T-helper 2 cell (primary cell): Measurements from ENCODE around the gene GRIFIN.

Source experiments
- DNase-seq, 5 experiments: peaks; one replicate each; pipeline versions ENCODE4 v3.0.0 to v3.0.0-alpha.2; 2012 to 2022

The GRIFIN gene

DNA sequence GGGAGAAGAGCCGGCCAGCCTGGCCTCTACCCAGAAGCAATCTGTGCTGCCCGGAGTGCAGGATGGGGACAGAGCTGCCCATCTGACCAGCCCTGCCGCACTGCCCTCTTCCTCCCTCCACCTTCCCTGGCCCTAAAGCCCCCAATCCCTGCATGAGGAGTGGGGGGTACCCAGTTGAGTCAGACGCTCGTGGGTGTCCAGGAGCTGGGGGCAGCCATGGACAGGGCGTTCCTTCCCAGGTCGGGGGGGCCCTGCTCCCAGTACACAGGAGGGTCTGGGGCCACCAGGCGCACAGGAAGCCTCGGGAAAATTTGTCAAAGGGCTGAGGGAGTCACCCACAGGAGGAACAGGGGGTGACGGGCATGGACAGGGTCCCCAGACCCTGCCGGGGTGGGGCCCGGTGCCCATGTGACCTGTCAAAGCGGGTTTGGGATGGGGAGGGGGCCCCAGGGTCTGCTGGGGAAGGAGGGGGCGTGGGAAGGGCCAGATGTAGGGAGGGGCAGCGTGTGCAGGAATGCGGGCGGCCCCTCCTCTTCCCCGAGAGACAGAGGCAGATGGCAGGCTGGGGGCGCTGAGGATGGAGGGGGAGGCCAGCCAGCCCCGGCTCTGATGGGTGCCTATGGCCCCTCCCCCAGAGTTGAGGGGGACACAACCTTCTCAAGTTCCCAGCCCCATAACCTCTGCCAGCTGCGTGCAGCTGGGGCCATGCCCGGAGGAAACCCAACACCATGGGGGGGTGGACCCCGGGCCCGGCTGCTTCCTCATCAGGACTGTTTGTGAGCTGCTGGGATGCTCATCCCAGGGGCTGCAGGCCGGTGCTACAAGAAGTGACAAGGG, 21.5 kb upstream of the GRIFIN start:
- DNase-seq, result no peak

DNA sequence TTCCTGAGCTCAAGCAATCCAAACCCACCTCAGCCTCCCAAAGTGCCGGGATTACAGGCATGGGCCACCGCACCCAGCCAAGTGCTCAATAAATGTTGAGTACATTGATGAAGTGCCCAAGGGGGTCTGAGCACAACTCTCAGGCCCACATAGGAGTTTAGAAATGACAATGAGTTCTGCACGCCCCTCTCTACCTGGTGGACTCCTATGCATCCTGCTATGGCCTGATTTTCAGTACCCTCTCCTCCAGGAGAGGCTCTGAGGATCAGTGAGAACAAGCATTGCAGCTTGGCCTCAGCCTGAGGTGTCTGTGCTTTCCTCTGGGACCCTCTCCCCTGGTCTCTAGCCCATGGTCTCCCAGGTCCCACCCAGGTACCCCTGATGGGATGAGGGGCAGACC, 20.9 kb upstream of the GRIFIN start:
- DNase-seq, result no peak

DNA sequence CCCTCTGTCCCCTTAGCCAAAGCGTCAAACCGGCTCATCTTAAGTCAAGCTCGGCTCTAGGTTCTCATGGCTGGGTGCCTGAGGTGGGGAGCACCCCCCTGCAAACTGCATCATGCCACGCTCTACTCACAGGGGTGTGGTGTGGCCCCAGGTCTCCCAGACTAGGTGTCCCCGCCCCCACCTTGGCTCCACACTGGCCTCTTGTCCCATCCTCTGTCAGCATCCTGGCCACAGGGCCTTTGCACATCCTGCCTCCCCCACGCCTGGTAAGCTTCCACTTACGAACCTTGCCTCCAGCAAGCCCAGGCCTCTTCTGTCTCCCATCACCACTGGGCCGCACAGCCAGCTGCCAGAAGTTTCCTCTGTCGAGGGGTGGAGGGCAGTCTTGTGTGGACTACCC, 20.2 kb upstream of the GRIFIN start:
- no peak for DNase-seq

DNA sequence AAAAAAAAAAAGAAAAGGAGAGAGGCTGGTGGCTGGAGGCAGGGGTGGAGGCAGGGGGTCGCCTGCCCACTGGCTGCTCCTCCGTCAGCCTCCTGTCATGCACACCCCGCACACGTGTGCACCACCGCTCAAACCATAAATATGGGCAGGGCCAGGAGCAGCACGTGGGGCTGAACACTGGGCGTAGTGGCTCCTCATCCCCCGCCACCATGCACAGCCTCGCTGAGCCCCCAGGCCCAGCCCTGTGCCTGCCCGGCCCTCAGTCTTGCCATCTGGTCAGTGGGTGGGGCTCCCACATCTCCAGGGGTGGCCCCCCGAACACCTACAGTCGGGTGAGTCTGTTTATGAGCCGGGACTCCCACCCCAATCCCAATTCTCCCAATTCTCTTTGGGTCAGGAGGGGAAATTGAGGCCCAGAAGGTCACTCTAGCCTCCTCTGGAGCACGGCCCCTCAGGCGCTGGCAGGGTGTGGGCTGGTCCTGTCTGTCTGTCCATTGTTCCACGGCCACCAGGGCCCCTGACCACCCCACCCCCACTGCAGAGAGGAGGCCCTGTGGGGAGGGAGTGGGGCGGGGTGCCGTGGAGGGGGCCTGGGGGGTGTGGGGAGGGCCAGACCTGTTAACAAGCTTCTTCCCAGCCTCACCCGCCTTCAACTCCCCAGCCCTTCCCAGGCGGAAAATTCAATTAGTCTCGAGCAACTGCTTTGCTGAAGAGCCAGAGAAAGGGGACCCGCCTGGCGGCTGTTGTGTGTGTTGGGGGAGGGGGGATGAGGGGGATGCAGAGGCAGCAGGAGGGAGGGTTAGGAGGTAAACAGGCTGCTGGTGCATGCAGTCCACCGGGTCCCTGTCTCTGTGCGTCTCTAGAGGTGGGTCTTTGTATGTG, 19.5 kb upstream of the GRIFIN start:
- DNase-seq, result no peak

DNA sequence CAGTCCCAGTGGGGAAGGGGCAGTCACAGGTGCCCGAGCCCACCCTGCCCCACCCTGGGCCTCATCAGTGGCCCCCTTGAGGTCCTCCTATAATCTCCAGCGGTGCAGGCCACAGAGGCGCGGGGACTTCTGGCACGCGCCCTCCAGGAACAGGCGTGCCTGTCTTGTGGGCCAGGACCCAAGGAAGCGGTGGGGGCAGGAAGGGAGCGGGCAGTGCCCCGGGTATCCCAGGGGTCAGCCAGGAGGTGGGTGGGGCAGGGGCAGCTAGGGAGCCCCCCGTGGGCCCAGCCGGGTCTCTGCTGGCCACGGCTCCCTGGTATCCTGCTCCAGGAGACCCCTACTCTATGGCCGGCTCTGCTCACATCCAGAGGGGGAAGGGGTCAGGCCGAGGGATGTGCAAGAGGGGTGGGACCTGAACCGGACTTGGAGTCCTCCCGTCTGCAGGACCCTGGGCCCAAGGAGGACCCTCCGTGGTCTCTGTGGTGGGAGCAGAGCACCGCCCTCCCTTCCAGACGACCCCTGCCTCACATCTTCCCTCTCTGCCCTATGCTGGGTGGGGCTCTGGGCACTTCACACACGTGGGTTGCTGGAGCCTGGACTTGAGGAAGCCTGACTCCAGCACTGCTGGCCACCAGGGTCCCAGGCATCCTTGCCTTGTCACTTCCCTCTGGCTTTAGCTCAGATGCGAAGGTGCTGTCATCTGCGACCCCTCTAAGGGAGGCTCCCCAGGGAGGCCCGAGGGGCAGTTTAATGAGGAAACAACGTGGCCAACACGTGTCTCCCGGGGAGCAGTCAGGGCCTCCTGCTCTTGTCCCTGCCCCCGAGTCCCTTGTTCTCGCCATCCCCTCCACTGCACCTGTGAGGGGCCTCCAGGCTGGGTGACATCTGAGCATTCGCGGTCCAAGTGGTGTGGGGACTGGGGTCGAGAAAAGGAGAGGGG, 18.3 kb upstream of the GRIFIN start:
- no peak for DNase-seq

DNA sequence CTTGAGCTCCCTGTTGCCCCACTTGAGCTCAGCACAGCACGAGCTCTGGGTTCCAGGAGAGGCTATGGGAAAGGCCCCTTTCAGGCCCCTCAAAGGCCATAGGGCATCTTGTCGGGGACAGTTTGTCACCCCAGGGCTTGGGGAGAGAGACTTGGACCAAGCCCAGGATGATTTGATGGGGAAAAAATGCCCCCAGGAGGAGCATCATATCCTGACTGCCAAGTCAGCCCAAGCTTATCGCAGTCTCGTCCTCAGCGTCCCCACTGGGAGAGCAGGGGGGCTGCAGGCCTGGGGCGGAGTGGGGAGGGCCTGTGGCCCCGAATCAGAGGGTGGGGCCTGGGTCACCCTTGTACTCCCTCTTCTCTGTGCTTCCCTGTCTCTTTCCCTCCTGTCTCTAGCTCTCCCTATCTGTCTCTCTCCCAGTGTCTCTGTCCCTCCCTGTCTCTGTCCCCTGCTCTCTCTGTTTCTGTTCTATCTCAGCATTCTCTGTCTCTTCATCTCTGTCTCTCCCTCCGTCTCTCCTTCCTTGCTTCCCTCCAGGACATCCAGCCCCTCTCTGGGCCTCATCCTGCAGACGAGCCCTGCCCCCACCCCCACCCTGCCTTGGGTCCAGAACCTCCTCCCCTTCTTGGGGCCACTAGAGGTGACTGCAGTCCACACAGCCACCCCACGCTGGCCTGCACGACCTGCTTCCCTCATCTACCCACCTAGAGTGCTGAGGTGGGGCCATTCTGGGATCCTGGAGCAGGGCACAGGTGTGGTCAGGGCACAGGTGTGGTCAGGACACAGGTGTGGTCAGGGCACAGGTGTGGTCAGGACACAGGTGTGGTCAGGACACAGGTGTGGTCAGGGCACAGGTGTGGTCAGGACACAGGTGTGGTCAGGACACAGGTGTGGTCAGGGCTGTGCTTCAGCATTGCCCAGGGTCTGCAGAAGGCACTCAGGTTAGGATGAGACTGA, 17.3 kb upstream of the GRIFIN start:
- no peak for DNase-seq

DNA sequence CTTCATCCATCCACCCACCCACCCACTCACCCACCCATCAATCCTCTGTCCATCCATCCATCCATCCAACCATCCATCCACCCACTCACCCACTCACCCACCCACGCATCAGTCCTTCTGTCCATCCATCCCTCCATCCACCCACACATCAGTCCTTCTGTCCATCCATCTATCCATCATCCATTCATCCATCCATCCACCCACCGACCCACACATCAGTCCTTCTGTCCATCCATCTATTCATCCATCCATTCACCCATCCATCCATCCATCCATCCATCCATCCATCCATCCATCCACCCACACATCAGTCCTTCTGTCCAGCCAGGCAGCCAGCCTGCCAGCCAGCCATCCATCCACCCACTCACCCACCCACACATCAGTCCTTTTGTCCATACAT, 15.8 kb upstream of the GRIFIN start:
- no peak for DNase-seq

DNA sequence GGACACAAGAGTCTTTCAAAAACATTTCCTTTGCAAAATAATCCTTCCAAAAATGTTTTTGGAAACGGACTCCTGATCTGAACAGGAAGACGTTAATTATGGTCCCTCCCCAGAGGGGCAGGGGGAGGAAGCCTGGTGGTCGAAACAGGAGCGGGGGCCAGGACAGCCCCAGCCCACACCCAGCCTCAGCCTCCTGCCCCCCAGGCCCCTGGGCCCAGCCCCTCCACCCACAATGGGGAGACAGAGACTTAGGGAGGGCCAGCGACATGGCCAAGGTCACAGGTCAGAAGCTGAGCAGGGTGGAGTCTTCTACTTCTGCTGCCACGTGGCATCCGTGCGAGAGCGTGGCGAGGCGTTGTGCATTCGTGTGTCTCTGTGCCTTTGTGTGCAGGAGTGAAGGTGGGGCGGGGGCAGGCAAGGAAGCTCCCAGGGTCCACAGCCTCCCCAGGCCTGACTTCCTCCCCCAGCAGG, 14.0 kb upstream of the GRIFIN start:
- DNase-seq, result no peak

DNA sequence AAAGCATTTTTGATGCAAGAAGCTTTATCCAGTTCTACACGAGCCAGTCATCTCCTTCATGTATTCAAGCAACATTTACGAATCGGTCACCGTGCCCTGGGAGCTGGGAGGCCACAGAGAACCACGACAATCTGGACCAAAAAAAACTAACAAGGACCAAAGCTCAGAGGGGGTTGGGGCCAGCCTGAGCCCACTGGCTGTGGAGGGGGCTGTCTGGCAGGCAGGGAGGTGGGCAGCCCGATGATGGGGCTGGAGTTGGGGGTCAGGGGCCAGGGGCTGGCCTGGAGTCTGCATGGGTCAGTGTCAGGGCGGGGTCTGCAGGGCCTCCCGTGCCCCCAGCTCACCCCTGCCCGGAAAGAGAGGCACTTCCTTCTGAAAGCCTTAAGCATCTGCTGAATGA, 12.5 kb upstream of the GRIFIN start:
- DNase-seq, result no peak

DNA sequence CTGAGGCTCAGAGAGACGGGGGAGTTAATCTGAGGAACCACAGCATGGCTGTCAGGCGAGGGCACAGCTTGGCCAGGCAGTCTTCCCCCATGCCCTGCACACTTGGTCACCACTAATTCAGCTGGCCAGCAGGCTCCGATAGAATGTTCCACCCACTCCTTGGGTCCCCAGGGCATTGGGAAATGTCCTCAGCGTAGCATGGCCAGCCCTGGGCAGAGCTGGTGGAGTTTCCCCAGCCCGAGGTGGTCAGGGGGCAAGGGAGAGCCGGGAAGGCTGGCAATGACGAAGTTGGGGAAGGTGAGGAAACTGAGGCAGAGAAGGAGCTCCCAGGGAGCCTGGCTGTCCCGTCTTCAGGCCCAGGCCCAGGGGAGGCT, 12.1 kb upstream of the GRIFIN start:
- no peak for DNase-seq

DNA sequence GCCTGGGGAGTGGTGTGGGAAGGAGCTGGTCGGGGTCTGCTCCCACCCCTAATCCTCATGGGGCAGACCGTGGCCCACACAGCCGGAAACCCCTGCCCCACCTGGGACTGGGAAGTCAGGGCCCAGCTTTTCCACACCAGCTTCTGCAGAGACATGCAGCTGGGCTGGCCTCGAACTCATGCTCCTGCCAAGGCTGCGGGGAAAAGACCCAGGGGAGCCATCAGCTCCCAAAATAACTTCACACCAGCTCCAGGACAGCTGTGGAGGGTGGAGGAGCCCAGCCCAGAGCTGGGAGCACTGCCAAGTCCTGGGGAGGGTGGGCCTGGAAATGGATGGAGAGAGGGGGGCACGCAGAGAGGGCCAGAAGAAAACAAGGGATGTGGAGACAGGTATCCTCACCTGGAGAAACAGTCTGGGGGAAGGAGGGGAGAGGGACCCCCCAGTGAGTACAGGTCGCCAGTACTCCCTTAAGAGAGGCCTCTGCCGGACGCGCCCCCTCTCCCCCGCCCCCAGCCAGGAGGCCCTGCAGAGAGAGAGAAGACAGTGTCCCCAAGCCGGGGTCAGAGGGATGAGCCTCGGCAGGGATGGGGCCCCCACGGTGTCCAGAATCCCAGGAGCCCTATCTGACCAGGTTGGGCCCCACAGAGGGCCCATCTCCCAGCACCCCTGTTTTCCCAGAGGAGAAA, 11.5 kb upstream of the GRIFIN start:
- DNase-seq, result no peak

DNA sequence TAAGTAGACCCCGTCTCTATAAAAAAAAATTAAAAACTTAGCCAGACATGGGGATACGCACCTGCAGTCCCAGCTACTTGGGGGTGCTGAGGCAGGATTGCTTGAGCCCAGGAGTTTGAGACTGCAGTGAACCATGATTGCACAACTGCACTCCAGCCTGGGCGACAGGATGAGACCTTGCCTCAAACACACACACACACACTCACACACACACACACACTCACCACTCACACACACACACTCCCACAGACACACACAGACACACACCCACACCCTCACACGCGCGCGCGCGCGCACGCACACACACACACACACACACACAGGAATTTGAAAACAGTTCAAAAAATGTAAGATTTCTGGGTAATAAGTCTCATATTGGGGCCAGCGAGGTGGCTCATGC, 8.7 kb upstream of the GRIFIN start:
- DNase-seq, result peak in 1 of 5 experiments; percentile 16

DNA sequence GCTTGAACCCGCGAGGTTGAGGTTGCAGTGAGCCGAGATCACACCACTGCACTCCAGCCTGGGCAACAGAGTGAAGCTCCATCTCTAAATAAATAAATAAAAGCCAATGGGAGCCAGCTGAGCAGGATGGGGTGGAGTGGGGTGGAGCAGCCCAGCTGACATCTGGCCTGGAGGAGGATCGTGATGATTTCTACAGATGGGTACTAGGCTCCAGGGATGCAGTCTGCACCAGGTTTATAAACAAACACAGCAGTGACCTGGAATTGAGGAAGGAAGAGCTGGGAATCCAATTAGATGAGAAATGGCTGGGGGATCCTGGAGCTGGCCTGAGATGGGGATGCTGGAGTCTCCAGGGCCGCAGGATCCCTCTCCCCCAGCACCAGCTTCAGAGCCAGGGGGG, 7.3 kb upstream of the GRIFIN start:
- DNase-seq, result no peak

DNA sequence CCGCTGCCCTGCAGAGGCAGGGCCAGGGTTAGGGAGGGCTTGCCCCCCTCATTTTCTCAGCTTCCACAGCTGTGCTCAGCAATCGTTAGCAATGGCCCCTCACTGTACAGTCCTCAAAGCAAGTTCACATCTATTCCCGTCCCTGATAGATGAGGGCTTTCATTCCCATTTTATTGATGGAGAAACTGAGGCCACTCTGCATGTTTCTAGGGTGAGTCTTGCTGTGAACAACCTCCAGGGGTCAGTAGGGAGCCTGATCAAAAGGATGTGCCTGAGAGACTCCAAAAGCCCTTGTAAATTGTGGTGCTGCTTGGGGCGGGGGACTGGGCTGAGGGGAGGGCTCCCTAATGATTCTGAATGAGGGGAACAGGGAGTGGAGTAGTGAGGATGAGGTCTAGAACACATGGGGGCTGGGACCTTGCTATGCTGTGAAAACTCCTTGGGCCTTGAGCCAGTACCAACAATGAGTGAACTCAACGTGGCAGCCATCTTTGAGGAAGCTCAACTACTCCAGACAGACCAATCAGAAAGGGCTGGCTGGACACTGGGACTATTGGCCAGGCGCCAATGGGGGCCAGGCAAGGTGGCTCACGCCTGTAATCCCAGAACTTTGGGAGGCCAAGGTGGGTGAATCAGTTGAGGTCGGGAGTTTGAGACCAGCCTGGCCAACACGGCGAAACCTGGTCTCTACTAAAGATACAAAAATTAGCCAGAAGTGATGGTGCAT, 6.7 kb upstream of the GRIFIN start:
- DNase-seq, result no peak

DNA sequence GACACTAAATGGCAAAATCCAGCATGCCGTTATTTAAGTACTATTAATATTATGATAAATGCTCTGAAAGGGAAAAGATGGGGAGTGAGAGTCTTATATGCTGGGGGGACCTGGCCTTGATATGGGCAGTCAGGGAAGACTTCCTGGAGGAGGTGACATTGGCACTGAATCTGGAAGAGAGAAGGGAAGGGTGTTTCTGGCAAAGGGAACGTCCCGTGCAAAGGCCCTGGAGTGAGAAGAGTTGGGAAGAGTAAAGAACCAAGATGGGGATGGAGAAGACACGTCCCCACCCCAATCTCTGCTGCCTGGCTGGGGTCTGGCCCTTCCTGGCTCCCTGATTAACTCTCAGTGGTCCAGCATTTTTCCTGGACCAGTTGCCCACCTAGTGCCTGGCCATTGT, 5.0 kb upstream of the GRIFIN start:
- no peak for DNase-seq

DNA sequence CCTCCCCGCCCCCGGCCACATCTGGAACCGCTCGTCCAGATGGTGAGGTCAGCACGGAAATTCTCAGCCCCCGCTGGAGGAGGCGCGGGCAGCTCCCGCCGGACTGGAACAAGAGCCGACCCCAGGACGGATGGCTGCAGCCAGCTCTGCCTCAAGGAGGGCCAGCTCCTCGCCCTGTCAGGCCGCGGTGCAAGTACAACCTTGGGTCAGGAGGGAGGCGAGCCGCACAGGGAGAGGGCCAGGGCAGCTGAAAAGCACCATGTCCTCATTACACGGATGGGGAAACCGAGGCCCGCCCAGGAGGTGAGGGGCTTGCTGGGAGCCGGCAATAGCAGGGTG, 3.8 kb upstream of the GRIFIN start:
- DNase-seq, result no peak

DNA sequence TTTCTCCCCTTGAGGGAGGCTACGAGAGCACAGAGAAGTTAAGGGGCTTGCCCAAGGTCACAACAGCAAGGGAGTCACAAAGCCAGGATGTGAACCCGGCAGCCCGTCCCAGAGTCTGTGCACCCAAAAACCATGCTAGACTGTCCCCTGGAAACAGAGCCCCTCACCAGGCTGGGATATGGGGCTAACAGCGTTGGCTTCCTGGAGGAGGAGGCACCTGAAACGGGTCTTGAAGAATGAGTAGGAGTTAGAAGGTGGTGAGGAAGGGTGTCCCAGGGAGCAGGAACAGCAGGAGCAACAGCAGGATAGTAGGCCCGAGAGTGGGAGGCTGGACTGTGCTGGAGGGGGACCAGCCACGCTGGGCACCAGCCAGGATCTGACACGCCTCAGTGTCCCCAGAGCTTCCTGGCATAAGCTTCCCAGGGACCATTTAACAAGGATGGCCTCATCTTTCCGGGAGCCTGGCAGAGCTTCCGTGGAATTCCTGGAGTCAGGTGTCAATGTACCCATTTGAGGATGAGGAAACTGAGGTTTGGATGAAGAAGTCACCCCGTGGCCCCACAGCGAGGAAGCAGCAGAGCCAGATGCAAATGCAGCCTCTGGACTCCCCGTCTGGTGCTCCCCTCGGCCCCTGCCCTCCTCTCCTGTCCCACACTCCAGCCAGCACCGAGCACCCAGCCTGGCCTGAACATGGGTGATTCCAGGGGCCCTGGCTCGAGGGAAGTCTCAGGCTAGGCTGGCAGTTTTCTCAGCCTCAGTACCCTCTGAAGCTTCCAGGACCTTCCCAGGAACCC, 3.3 kb upstream of the GRIFIN start:
- no peak for DNase-seq

DNA sequence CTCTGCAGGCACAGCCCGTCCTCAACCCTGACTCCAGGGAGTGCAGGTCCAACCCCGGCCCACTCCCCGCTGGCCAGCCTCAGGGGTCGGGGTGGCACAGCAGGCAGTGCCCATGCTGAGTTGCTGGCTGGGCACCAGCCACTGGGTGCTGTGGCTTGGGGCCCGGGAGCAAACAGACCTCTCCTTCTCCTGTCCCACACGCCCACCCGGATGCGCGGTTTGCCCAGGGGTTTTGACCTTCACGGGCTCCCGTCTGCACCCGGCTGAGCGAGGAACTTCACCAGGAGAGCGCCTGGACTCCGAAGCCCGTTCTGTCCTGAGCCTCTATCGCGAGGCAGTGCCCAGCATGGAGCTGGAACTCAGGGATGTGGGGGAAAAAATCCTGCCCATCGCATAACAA, 2.6 kb upstream of the GRIFIN start:
- no peak for DNase-seq

DNA sequence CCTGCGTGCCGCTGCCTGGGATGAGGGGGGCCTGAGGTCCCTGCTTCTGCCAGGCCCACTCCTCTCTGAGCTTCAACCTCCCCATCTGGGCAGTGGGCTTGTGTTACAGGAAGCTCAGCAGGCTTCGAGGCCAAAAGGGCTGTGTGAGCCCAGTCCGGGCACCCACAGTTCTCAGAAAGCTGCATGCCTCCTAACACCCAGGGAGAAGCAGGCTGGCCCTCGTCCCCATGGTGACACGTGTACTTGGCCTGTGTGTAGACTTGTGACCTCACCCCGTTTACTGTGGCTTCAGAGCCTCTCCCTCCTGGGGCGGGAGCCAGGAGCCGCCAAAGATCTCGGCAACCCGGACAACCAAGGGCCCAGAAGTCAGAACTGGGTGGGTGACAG, 2.2 kb upstream of the GRIFIN start:
- no peak for DNase-seq
